Suppressor macrophage treated with lipopolysaccharide for 1 hour (primary cell): ENCODE data around the gene SYTL1.
A peak's percentile ranks its signal among the peaks of the same experiment; 100 is the strongest.

Experiments used
- DNase-seq, 3 donors: peaks; one replicate each; pipeline ENCODE4 v3.0.0-alpha.2; 2020 to 2022

SYTL1 gene

DNA sequence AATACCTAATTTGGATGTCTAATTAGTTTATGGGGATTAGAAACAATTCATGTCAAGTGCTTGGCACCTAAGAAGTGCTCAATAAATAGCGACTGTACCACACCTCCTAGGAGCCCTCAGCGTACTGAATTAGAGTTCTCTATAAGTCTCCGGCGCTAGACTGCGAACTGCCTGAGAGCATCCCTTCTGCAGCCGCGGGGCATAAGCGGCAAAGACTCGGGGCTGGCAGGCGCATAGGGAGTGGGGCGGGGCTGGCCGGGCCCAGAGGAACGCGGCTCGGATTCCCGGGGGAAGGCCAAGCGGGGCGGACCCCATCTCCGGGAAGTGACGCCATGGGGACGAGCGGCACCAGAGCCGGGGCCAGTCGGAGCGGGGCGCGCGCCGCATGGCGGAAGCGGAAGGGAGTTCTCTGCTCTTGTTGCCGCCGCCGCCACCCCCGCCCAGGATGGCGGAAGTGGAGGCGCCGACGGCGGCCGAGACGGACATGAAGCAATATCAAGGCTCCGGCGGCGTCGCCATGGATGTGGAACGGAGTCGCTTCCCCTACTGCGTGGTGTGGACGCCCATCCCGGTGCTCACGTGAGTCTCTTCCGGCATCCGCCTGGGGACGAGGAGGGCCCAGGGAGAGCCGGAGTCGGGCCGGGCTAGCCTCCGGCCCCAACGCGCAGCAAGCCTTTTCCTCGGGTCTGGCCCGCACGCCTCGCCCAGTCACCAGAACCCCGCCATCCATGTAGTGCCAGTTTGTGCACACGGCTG lies 19.8 kb upstream of the SYTL1 start, which contains the start of gene TMEM222:
TMEM222 (plus strand) TSS at position 351 of the 756 bp plus-strand sequence; CDS start at position 386, 35 bp downstream.
- peak; percentile 99 for DNase-seq

DNA sequence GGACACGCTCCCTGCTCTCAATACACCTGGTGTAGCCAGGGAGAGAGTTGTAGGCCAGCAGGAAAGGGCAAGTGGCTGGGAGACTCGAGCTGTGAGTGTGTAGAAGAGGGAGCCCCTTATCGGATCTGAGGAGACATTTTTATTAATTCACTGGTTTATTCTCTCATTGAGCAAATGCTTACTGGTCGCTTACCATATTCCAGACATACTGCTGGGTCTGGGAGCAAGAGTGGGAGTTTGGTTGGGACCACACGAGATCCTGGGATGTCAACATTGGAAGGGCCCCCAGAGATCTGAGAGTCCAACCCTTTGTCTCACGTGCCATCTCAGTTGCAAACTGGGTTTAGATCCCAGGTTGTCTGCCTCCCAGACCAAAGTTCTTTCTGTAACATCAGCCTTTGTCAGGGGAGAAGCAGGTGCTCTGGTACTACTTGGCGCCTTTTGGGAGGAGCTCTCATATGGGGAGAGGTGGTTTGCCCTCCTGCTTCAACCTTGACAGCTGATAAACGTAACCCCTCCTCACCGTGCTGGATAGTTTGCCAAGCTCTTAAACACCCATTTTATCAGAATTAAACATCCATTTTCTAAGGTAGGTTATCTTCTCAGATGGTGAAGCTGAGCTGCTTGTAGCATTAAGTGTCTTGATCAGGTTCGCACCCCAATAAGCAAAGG lies 19.1 kb upstream of the SYTL1 start:
- DNase-seq = no peak

DNA sequence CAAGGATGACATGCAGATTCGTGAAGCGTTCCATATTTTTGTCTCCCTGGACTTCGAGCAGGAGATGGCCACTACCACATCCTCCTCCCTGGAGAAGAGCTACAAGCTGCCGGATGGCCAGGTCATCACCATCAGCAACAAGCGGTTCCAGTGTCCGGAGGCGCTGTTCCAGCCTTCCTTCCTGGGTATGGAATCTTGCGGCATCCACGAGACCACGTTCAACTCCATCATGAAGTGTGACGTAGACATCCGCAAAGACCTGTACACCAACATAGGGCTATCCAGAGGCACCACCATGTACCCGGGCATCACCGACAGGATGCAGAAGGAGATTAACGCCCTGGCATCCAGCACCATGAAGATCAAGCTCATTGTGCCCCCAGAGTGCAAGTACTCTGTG lies 16.5 kb upstream of the SYTL1 start:
- no peak for DNase-seq

DNA sequence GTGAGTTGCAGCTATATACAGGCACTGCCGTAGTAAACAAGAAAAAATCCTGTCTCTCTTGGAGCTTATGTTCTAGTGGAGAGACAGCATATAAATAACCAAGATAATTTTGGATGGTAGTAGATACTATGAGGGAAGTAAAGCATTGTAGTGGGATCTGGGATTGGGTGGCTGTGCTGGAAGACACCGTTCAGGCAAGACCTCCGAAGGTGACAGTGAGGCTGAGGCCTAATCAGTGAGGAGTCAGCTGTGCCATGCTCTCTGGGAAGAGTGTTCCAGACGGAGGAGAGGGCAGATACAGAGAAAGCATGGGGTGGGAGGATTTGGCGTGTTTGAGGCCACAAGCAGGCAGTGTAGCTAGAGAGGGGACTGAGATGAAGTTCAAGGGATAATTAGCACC lies 13.9 kb upstream of the SYTL1 start:
- no peak for DNase-seq

DNA sequence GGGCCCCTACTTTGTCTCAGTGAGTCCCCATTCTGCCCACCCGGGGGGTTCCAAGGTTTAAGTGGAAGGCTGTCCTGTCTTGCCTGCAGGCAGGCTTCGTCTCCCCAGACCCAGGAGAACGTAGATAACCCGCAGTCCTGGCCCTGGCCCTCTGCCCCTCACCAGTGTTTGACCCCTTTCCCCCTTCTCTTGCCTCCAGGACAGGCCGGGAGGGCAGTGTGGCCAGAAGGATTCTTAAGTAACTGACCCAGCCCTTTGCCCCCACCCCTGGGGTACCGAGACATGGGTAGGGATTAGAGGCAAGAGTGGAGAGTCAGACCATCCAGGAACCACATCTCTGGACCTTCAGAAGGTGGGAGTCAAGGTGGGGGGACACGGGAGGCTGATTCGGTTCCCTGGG lies 11.0 kb upstream of the SYTL1 start:
- DNase-seq = no peak

DNA sequence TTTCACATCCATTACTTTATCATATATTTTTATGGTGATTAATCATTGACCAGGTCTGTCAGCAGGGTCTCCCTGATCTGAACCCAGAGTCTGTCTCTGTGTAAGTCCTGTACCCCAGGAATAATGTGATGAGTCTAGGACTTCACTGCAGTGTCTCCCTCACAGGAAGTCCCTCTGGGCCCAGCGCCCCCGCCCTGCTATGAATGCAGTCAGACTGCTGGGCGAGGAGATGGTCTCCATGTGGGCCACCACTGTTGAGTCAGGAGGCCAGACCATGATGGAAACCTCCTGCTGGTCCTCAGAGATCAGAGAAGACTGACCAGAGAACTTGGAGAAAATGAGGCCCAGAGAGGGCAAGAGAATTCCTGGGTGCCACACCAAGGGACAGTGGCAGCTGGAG lies 10.4 kb upstream of the SYTL1 start:
- no peak for DNase-seq

DNA sequence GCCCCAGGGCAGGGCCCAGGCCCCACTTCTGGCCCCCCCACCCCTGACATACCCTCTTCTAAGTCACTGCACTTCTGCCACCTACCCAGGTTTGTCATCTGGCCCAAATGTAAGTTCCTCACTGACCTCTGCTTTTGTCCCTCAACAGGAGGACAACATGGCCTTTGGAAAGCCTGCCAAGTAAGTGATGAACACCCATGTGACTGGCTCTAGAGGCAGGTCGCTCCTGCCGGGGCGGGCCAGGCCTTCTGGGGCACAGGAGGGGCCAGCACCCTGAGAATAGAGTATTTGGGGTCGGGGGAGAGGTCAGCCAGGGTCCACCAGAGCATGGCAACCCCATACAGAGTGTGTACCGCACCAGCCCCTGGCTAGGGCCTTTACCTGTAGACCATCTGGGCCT lies 9.9 kb upstream of the SYTL1 start:
- no peak for DNase-seq

DNA sequence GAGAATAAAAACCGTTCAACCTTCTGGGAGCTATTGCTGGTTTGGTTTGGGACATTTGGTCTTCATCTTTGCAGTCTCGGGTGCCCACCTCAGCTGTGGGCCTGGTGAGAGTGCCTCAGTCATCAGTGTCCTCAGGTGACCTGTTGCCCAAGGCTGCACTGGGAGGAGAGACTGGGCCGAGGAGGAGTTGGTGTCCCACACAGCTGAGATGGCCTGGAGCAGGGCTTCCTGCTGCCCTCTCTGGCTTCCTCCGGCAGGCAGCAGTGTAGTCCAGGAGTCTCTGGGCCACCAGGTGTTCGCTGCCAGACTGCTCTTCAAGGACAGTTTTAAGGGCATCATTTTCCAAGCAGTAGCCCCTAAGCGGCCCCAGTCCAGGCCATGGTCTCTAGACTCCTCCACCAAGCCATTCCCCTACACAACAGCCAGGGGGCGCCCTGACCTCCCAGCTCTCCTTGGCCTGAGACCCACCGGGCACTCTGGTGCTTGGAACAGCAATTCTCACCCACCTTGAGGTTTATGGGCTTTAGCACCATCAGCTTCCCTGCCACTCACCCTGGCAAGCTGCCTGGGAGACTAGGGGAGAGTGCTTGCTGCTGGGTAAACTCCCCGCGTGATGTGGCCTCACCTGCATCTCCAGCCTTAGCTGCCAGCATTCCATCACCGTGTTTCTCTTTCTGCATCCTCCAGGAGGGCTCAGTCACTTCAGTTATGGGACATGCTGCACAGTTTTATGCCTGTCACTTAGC lies 9.1 kb upstream of the SYTL1 start:
- DNase-seq = peak; percentile 51 to 71 (median 67)

DNA sequence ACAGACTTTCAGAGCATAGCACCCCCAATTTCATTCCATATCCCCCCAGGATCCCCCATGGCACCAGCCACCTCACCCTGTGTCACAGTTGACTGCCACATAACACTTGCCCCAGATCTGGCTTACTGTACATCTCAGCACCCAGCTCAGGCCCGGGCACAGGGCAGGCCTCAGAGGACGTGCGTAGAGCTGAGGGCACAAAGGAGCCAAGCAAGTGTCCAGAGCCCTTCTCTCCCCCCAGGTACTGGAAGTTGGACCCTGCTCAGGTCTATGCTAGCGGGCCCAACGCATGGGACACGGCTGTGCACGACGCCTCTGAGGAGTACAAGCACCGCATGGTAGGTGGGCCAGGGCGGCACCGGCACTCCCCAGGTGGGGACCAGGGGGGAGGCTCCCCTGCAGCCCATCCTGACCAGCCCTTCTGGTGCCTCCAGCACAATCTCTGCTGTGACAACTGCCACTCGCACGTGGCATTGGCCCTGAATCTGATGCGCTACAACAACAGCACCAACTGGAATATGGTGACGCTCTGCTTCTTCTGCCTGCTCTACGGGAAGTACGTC lies 8.0 kb upstream of the SYTL1 start:
- no peak for DNase-seq

DNA sequence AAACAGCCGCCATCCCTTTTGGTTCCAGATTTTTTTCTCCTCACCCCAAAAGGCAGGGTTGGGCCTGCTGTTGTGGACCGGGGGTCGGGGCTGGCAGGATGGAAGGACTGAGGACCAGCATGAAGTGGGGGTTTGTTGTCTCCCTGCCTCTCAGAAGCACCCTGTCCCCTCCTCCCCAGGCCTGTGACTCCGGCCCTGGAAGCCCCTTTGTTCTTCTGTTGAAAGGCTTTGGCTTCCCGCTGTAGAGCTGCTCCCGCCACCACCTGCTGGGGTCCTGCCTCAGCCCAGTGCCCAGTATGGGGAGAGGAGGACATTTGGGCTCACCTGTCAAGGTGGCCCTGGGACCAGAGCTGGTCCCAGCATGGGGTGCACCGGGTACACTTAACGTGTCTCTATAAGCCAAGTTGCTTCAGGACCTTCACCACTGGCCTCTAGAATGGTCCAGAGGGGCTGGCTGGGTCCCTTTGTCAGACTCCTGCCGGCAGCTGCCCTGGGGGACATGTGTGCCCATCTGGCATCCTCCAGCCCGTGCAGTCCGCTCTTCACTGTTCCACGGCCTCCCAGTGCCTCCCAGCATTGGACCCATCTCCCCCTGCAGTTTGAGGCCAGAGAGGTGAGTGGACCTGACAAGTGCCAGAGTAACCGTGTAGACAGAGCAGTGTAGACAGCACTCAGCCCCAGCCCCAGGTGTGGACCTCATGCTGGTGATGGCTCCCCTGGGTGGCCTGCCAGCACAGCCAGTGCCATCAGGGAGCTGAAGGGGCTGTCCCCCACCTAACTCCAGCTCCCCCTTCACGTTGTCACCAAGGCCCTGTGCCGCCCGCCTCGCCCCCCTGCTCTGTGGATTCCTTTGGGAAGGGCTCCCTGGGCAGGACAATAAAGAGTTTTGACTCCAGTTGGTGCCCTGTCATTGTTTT lies 6.1 kb upstream of the SYTL1 start:
- no peak for DNase-seq

DNA sequence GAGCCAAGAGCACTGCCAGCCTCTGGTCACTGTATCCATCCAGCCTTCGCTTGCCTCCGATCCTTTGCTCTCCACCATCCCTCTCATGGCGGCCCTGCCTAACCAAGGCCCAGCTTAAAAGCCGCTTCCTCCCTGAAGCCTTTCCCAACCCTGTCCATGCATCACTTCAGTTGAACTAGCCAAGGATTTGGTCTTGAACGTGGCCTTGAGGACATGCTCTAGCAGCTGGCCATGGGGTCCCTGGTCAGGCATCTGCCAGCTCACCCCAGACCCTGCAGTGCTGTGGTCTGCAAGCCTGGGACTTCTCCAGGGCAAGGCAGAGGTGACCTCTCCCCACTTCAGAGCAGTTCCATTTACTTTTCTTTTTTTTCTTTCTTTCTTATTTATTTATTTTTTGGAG lies 5.1 kb upstream of the SYTL1 start:
- no peak for DNase-seq

DNA sequence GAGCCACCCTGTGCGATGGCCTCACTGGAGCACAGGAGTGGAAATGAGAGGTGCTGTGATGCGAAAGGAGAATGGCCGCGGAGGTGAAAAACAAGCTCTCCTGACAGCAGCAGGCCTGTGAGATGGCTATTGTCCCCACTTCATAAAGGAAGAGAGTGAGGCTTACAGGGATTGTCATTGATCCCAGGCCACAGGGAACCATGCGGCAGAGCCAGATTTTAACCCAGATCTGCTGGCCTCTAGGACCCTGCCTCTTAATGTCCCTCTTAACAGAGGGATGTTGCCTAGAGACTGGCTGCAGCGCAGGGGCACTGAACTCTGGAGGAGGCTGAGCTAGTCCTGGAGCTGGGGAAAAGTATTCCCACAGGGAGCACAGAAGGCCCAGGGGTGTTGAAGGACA lies 3.1 kb upstream of the SYTL1 start:
- no peak for DNase-seq

DNA sequence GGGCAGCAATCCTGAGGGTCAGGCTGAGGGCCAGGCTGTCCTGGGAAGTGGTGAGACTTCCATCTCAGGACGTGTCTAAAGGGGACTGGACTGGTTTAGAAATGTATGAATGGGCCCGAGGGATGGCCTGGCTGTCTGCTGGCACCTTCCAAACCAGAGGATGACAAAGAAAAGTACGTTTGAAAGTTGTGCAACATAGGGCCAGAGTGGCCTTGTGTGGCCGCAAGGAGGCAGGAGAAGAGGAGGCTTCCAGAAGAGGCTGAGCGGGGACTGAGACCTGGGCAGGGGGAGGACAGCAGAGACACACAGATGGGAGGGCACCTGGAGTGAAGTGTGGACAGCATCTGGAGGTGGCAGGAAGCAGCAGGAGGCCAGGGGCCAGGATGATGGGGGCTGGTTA lies 2.6 kb upstream of the SYTL1 start:
- DNase-seq = peak in 1 of 3 donors; percentile 34

DNA sequence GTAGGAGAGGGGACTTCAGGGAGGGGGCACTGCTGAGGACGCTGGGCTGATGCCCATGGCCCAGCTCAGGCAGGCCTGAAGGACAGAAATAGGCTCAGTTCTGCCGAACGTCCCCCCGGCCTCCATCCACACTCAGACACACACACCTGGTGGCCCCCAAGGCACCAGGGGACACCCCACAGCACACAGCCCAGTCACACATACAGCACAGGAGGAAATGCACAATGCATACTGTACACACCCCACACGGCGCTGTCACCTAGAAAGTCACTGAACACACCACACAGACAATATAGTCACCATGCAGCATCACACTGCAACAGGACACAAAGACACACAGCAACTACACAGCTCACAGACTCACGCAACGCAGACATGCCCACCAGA lies 562 bp downstream of the SYTL1 start:
- DNase-seq = peak in 1 of 3 donors; percentile 20

DNA sequence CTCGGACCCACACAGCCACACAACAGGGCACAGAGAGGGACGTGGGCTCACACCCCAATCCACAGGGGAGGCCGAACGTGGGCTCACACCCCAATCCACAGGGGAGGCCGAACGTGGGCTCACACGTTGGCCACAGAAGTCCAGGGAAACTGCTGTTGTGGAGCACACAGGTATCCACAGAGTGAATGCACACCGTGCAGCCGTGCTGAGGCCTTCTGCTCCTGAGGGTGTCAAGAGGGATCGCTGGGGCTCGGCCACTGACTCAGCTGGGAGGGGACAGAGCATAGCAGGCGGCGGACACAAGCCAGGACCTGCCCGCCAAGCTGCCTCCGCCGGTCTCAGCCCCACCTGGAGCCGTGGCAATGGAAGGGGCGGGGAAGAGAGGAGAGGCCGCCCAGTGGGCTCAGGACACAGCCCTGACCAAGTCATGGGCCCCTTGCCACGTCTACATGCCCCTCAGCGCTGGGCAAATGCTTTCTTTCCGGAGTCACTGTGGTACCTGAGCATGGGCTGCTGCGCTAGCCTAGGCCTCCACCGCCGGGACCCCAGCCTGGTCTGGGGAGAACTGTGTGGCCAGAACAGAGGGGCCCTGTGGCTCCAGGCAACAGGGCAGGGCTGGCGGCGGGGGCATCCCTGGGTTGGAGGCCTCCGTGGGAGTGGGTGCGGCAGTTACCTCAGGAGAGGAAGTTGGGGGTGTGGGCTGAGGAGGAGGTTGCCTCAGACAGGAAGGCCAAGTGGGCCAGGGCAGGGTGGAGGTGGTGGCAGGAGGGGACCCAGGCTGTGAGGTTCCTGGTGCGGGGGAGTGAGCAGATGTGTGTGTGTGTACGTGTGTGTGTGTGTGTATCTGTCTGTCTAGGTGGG lies 1.2 kb downstream of the SYTL1 start:
- peak; percentile 43 to 64 (median 61) for DNase-seq

DNA sequence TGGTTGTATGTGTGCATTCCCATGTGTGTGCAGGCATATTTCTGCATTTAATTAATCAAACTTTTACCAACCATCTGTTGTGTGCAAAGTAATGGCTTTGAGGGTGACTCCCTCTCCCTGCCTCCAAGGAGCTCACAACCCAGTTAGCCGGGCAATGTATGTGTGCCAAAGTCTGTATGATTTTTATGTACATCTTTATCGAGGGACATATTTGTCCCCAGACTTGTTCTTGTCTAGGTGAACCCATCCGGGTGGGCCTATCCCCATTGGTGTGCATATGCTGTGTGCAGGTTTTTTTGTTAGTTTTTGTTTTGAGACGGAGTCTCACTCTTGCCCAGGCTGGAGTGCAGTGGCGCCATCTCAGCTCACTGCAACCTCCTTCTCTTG lies 1.8 kb downstream of the SYTL1 start:
- DNase-seq = no peak

DNA sequence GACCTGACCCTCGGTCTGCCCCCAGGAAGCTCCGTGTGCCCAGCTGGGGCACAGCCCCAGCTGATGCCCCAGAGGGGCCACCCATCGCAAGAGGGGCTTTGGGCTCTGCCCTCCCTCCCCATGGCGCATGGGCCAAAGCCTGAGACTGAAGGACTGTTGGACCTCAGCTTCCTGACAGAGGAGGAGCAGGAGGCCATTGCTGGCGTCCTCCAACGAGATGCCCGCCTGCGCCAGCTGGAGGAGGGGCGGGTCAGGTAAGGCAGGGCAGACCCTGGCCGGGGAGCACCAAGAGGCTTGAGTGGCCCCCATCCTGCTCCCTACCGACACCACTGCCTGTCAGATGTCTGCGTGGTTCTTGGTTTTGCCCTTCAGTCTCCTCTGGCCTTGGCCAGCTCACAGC lies 3.5 kb downstream of the SYTL1 start:
- no peak for DNase-seq

DNA sequence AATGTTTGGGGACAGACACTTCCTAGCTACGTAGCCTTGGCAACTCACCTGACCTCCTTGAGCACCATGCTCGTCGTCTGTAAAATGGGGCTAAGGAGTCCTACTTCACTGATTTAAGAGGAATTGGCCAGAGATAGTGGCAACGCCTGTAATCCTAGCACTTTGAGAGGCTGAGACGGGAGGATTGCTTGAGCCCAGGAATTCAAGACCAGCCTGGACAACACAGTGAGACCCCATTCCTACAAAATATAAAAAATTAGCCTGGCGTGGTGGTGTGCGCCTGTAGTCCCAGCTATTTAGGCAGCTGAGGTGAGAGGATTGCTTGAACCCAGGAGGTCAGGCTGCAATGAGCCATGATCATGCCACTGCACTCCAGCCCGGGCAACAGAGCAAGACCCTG lies 4.5 kb downstream of the SYTL1 start:
- no peak for DNase-seq

DNA sequence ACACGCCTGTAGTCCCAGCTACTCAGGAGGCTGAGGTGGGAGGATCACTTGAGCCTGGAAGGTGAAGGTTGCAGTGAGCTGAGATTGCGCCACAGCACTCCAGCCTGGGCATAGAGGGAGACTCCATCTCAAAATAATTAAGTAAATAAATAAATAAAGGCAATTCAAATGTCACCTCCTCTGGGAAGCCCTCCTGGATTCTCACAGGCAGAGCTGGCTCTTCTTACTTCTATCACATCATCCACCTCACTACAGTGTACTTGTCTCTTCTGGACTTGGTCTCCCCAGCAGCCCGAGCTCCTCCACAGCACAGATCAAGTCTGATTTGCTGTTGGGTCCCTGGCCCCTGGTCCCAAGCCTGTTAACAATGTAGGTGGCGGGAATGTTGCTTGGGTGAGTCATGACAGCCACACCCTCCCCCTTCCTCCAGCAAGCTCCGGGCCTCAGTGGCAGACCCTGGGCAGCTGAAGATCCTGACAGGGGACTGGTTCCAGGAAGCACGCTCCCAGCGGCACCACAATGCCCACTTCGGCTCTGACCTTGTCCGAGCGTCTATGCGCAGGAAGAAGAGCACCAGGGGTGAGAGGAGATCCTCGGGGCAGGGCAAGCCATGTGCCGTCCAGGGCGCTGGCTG lies 5.3 kb downstream of the SYTL1 start:
- DNase-seq = no peak

DNA sequence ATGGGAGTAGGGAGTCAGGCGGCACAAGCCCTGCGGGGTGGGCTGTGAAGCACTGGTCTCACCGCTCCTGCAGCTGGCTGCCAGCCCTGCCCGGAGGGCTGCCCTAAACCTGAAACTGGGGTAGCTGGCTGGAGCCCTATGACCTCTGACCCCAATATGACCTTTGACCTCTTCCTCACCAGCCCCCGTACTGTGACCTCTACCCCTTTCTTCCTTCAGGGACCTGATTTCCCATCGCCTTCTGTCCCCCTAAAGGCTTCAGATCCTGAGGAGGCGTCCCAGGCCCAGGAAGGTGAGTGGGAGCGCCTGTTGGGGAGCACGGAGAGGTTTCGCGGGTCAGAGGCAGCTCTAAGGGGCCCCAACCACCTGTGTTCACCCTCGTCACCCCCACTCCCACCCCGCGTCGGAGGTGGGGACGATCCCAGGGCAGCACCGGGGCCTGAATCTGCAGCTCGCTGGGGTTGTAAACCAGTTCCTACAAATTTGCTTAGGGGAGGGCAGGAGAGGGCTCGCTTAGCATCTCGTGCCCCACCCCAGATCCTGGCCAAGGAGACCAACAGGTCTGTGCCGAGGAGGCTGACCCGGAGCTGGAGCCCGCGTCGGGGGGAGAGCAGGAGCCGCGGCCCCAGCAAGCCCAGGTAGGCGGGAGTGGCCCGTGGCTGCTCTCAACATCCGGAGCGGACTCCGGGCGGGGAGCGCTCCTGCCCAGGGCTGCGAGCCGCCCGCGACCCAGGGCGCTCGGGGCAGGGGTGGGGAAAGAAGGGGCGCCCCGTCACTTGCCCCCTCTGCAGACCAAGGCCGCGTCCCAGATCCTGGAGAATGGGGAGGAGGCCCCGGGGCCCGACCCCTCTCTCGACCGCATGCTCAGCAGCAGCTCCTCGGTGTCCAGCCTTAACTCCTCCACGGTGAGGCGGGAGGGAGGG lies 7.3 kb downstream of the SYTL1 start:
- DNase-seq = peak in 1 of 3 donors; percentile 35
